OCI-LY3 (cell line): ENCODE results near the gene CLEC16A.

ENCODE experiments used
- H2AFZ ChIP-seq: fragments of 200-600, 300-600 bp; shearing (Covaris generic); 2 replicates; pipeline ENCODE4 v1.6.0; 2014; ENCODE audit warnings: antibody characterized with exemption, low read depth, low read length
- H3K27ac ChIP-seq: fragments of 200-600, 300-600 bp; sonication (generic); 2 replicates; pipeline ENCODE4 v1.5.1; 2014; ENCODE audit warnings: mild to moderate bottlenecking, low read length, moderate library complexity, mixed read lengths
- H3K27me3 ChIP-seq: fragments of 200-600, 300-600 bp; sonication (generic); 2 replicates; pipeline ENCODE4 v1.6.1; 2014; ENCODE audit warnings: low read depth, low read length, mixed read lengths
- H3K36me3 ChIP-seq: fragments of 200-600, 300-600 bp; sonication (generic); replicated peaks from 2 replicates; pipeline ENCODE3; 2014; ENCODE audit warnings: low read depth, low read length, mixed read lengths
- H3K4me1 ChIP-seq: fragments of 300-600, 200-600 bp; sonication (generic); 2 replicates; pipeline ENCODE4 v1.6.1; 2014; ENCODE audit warnings: low read length, mixed read lengths
- H3K4me2 ChIP-seq: fragments of 200-600, 300-600 bp; sonication (generic); 2 replicates; pipeline ENCODE4 v1.6.1; 2014; ENCODE audit warnings: low read length, mixed read lengths
- H3K4me3 ChIP-seq: fragments of 300-600, 200-600 bp; sonication (generic); 2 replicates; pipeline ENCODE4 v1.5.1; 2014; ENCODE audit warnings: antibody characterized with exemption, mild to moderate bottlenecking, low read length, moderate library complexity
- H3K79me2 ChIP-seq: fragments of 300-600, 200-600 bp; shearing (Covaris generic); 2 replicates; pipeline ENCODE4 v1.6.1; 2014; ENCODE audit warnings: mild to moderate bottlenecking, low read length, mixed read lengths
- H3K9ac ChIP-seq: fragments of 300-600, 200-600 bp; shearing (Covaris generic); 2 replicates; pipeline ENCODE4 v1.6.0; 2014; ENCODE audit warnings: mild to moderate bottlenecking, low read length, moderate library complexity
- H3K9me3 ChIP-seq: fragments of 200-600, 300-600 bp; shearing (Covaris generic); 2 replicates; pipeline ENCODE4 v1.6.1; 2014; ENCODE audit warnings: low read length, mixed read lengths; ENCODE audit not compliant: insufficient read depth
- H4K20me1 ChIP-seq: fragments of 200-600, 300-600 bp; sonication (generic); 2 replicates; pipeline ENCODE4 v1.6.1; 2016; ENCODE audit warnings: low read length, mixed read lengths; ENCODE audit not compliant: insufficient read depth
- EZH2phosphoT487 ChIP-seq: fragments of 200-600 bp; shearing (Covaris generic); IDR thresholded peaks from 2 replicates; pipeline ENCODE4 v1.6.1; 2018; ENCODE audit warnings: antibody characterized with exemption, mixed run types, low read depth
- TF ChIP-seq, protein P1 (sequence below): fragments of 200-600, 300-600 bp; sonication (generic); IDR thresholded peaks from 2 replicates; pipeline ENCODE4 v1.5.1; 2014; ENCODE audit warnings: antibody characterized with exemption, low read length, low read depth

CLEC16A gene

DNA sequence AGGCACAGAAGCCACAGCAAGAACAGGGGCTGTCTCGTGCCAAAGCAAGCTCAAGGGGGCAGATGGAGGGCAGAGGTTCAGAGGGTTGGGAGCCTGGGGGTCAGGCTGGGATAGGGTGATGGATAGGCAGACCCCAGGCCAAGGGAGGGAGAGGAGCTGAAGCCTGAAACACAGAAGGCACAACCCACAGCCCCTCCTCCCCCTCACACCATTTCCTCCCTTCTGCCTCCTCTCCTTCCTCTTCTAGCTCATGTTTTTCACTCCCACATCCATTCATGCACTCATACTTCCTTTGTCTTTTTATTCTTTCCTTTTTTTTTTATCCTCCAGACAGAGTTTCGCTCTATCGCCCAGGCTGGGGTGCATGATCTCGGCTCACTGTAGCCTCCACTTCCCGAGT lies 250.5 kb downstream of the CLEC16A start:
- H3K9ac ChIP-seq = no peak overlapping the region
- no peaks in the 10 kb centered on the region for H3K36me3 ChIP-seq
- no peak overlapping the region for H3K4me3 ChIP-seq
- no peaks in the 10 kb centered on the region for H4K20me1 ChIP-seq
- no peaks in the 10 kb centered on the region for H3K9me3 ChIP-seq
- no peak overlapping the region for H3K27ac ChIP-seq
- TF ChIP-seq, protein P1, sequence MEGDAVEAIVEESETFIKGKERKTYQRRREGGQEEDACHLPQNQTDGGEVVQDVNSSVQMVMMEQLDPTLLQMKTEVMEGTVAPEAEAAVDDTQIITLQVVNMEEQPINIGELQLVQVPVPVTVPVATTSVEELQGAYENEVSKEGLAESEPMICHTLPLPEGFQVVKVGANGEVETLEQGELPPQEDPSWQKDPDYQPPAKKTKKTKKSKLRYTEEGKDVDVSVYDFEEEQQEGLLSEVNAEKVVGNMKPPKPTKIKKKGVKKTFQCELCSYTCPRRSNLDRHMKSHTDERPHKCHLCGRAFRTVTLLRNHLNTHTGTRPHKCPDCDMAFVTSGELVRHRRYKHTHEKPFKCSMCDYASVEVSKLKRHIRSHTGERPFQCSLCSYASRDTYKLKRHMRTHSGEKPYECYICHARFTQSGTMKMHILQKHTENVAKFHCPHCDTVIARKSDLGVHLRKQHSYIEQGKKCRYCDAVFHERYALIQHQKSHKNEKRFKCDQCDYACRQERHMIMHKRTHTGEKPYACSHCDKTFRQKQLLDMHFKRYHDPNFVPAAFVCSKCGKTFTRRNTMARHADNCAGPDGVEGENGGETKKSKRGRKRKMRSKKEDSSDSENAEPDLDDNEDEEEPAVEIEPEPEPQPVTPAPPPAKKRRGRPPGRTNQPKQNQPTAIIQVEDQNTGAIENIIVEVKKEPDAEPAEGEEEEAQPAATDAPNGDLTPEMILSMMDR = no peak
- TF ChIP-seq EZH2phosphoT487 = no peak
- no peaks in the 10 kb centered on the region for H3K27me3 ChIP-seq
- no peak overlapping the region for H2AFZ ChIP-seq
- H3K79me2 ChIP-seq = no peaks in the 10 kb centered on the region
- H3K4me2 ChIP-seq = no peak overlapping the region
- peaks cover 19% of the 10 kb centered on the region for H3K4me1 ChIP-seq

GRCh38 chr16:11196286-11196828 lies 252.0 kb downstream of the CLEC16A start:
- TF ChIP-seq, protein P1 = no peak
- TF ChIP-seq EZH2phosphoT487 = no peak
- H3K36me3 ChIP-seq = no peaks in the 10 kb centered on the region
- H2AFZ ChIP-seq = no peak overlapping the region
- H3K27me3 ChIP-seq = no peaks in the 10 kb centered on the region
- peaks cover 16% of the 10 kb centered on the region for H3K4me1 ChIP-seq
- H3K4me2 ChIP-seq = no peak overlapping the region
- no peaks in the 10 kb centered on the region for H4K20me1 ChIP-seq
- H3K9ac ChIP-seq = no peak overlapping the region
- no peaks in the 10 kb centered on the region for H3K79me2 ChIP-seq
- no peak overlapping the region for H3K27ac ChIP-seq
- no peaks in the 10 kb centered on the region for H3K9me3 ChIP-seq
- H3K4me3 ChIP-seq = no peak overlapping the region

- Histone ChIP-seq H3K9ac (no peak overlapping the region), H3K36me3 (no peaks in the 10 kb centered on the region), H3K79me2 (no peaks in the 10 kb centered on the region), H3K27ac (no peak overlapping the region), H2AFZ (no peak overlapping the region), H3K4me3 (no peak overlapping the region), H3K9me3 (no peaks in the 10 kb centered on the region), H3K27me3 (no peaks in the 10 kb centered on the region), H3K4me1 (peaks cover 36% of the 10 kb centered on the region), H4K20me1 (no peaks in the 10 kb centered on the region), H3K4me2 (no peak overlapping the region)
- no peak for TF ChIP-seq EZH2phosphoT487
- TF ChIP-seq, protein P1 = no peak
Observed at GRCh38 chr16:11198375-11198774, 254.0 kb downstream of the CLEC16A start.

DNA sequence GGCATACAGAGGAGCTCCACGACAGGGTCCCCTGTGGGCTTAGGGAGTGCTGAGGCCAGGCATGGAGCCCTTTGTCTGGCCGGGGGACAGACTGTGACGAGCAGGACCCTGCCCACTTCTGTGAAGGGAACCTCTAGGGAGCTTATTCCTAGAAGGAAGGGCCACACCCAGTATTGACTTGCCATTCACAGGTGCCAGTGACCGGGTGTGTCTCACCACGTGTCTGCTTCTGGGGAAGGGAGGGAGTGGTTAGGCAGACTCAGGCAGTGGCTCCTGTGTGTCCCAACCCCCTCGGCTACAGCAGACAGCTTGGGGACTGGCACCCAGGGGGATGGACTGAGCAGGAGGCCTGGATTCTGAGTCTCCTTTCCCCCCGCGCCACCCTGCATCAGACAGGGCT lies 254.5 kb downstream of the CLEC16A start:
- no peaks in the 10 kb centered on the region for H4K20me1 ChIP-seq
- H3K27ac ChIP-seq = no peak overlapping the region
- H3K9me3 ChIP-seq = no peaks in the 10 kb centered on the region
- H3K79me2 ChIP-seq = no peaks in the 10 kb centered on the region
- H3K4me2 ChIP-seq = no peak overlapping the region
- H3K27me3 ChIP-seq = no peaks in the 10 kb centered on the region
- no peak overlapping the region for H3K9ac ChIP-seq
- no peak overlapping the region for H3K4me3 ChIP-seq
- TF ChIP-seq EZH2phosphoT487 = no peak
- TF ChIP-seq, protein P1 = no peak
- no peak overlapping the region for H2AFZ ChIP-seq
- H3K36me3 ChIP-seq = no peaks in the 10 kb centered on the region
- H3K4me1 ChIP-seq = peaks cover 41% of the 10 kb centered on the region
